HepG2 (cell line): Measurements from ENCODE around the gene GALNT18. TPM values are rescaled to one million over a fixed set of nuclear protein-coding genes. Genes with fewer than 3 reads are reported as not detected.

Source experiments
- ATAC-seq: fragments of 200-7000 bp; cut with Tn5 transposase; 3 replicates; pipeline ENCODE4 v1.9.1; 2020; ENCODE audit warnings: mild to moderate bottlenecking, moderate library complexity
- BruUV-seq: library from RNA; stranded (reverse); fragments of 400-500 nt; replicated peaks from 2 replicates; lab custom pipeline; 2021; lab: Mats Ljungman, UMichigan
- CTCF ChIA-PET: fragments of 300-600 bp; formaldehyde crosslinking; extraction: SDS; loops from one replicate; lab custom pipeline; 2021; ENCODE audit warnings: low total read pairs, inconsistent platforms, low intra/inter-chr PET ratio; lab: Yijun Ruan, JAX
- POLR2A ChIA-PET: fragments of 350-600 bp; sonication (Branson Sonifier 250); formaldehyde crosslinking; loops from one replicate; lab custom pipeline; 2020; ENCODE audit warnings: antibody characterized with exemption, inconsistent platforms; lab: Yijun Ruan, JAX
- DNase-seq: peaks from one replicate; pipeline ENCODE4 v3.0.0-alpha.2; 2015; ENCODE audit warnings: low spot score
- FAIRE-seq: peaks from 3 replicates; lab custom pipeline; 2011; peaks lifted over from hg19 to GRCh38; lab: Jason Lieb, UNC
- H2AFZ ChIP-seq: one replicate; pipeline ENCODE4 v1.6.1; 2011; ENCODE audit warnings: low read length, inconsistent platforms
- H3K27ac ChIP-seq: fragments of 300-600 bp; 3 replicates; pipeline ENCODE4 v1.8.0; 2011; ENCODE audit warnings: mixed run types, mild to moderate bottlenecking, mixed read lengths, low read length, inconsistent platforms; ENCODE audit not compliant: insufficient read depth; ENCODE audit errors: extremely low read length
- H3K27me3 ChIP-seq, 2 experiments: fragments of 200-600 bp in 1 of 2; 2 replicates in 1 of 2; 3 replicates in 1 of 2; pipeline versions ENCODE4 v1.6.0 to v1.8.0; 2011; ENCODE audit warnings: low read length in 2 of 2, mild to moderate bottlenecking in 2 of 2, moderate library complexity in 2 of 2, inconsistent platforms in 1 of 2; ENCODE audit not compliant: insufficient read depth in 2 of 2, control insufficient read depth in 1 of 2
- H3K36me3 ChIP-seq, 2 experiments: fragments of 200-600 bp in 1 of 2; replicated peaks in 1 of 2; 2 replicates in 1 of 2; 3 replicates in 1 of 2; pipeline versions ENCODE4 v1.5.1 to v1.8.0; 2011; ENCODE audit warnings: low read length in 2 of 2, inconsistent platforms in 1 of 2; ENCODE audit not compliant: insufficient read depth in 2 of 2, control insufficient read depth in 1 of 2
- H3K4me1 ChIP-seq: 2 replicates; pipeline ENCODE4 v1.5.1; 2012; ENCODE audit warnings: low read length, inconsistent platforms; ENCODE audit not compliant: insufficient read depth
- H3K4me2 ChIP-seq: 2 replicates; pipeline ENCODE4 v1.6.0; 2011; ENCODE audit warnings: low read depth, low read length, inconsistent platforms
- H3K4me3 ChIP-seq, 3 experiments: fragments of 200-600 bp in 1 of 3; sonication (generic), shearing (Covaris generic) in 1 of 3; replicated peaks in 1 of 3; 2 replicates each; pipeline ENCODE4 v1.5.1; 2011 to 2016; ENCODE audit warnings: low read length in 3 of 3, inconsistent platforms in 2 of 3, low read depth in 2 of 3, mild to moderate bottlenecking in 2 of 3, control low read depth in 1 of 3, mixed read lengths in 1 of 3; ENCODE audit not compliant: insufficient read depth in 1 of 3
- H3K79me2 ChIP-seq: one replicate; pipeline ENCODE4 v1.6.1; 2011; ENCODE audit warnings: low read length, inconsistent platforms; ENCODE audit not compliant: insufficient read depth
- H3K9ac ChIP-seq: 2 replicates; pipeline ENCODE4 v1.6.0; 2011; ENCODE audit warnings: mild to moderate bottlenecking, low read depth, low read length, inconsistent platforms; ENCODE audit not compliant: insufficient read depth
- H3K9me3 ChIP-seq: 2 replicates; pipeline ENCODE4 v1.5.1; 2012; ENCODE audit warnings: mild to moderate bottlenecking, low read length
- H4K20me1 ChIP-seq: 2 replicates; pipeline ENCODE4 v1.6.0; 2011; ENCODE audit warnings: inconsistent platforms, mild to moderate bottlenecking, low read length, moderate library complexity; ENCODE audit not compliant: insufficient read depth
- AKNA ChIP-seq: sonication (generic); formaldehyde crosslinking; IDR thresholded peaks from 2 replicates; pipeline ENCODE4 v1.4.0; 2020; ENCODE audit warnings: missing genetic modification reagents, borderline replicate concordance
- ATF4 ChIP-seq, 2 experiments: fragments of 450-650 bp in 1 of 2; sonication (generic) in 1 of 2; formaldehyde crosslinking; IDR thresholded peaks; 2 replicates each; pipeline versions ENCODE4 v1.5.0 to v1.8.0; 2020 to 2022; ENCODE audit warnings: mild to moderate bottlenecking in 1 of 2, missing genetic modification reagents in 1 of 2
- KDM5B ChIP-seq: sonication (generic); formaldehyde crosslinking; IDR thresholded peaks from 2 replicates; pipeline ENCODE4 v1.4.0; 2020; ENCODE audit warnings: missing genetic modification reagents, mild to moderate bottlenecking, borderline replicate concordance
- KLF9 ChIP-seq: IDR thresholded peaks from 2 replicates; pipeline ENCODE4 v1.6.1; 2016; ENCODE audit warnings: low read depth
- NONO ChIP-seq, 2 experiments: fragments of 450-650 bp in 1 of 2; sonication (generic) in 1 of 2; formaldehyde crosslinking in 1 of 2; IDR thresholded peaks in 1 of 2; conservative IDR thresholded peaks in 1 of 2; 2 replicates each; pipeline versions ENCODE4 v1.6.1 to v1.8.0; 2017 to 2022; ENCODE audit warnings: mild to moderate bottlenecking in 1 of 2, missing genetic modification reagents in 1 of 2, moderate library complexity in 1 of 2
- SAFB2 ChIP-seq: sonication (generic); formaldehyde crosslinking; IDR thresholded peaks from 2 replicates; pipeline ENCODE4 v1.5.1; 2020; ENCODE audit warnings: missing genetic modification reagents, low read depth, mild to moderate bottlenecking, borderline replicate concordance
- ZBTB34 ChIP-seq: sonication (generic); formaldehyde crosslinking; IDR thresholded peaks from 2 replicates; pipeline ENCODE4 v1.8.0; 2022; ENCODE audit warnings: mild to moderate bottlenecking, missing genetic modification reagents
- WGBS: methylation state at CpG from one replicate; pipeline ENCODE4 v1.1.6; 2017; ENCODE audit warnings: low lambda C conversion rate; 5-methylcytosine and 5-hydroxymethylcytosine counted together
- in situ Hi-C: cut with HindIII; loops from 2 replicates; pipeline ENCODE4 v1.10.0; 2017; ENCODE audit warnings: low pct_unique_long_range_greater_than_20kb; ENCODE audit not compliant: extremely low pct_ligation_motif_present
- intact Hi-C: fragments of 100-400 bp; cut with micrococcal nuclease; formaldehyde crosslinking; loops from one replicate; pipeline ENCODE4 v1.10.0; 2022; ENCODE audit not compliant: unreplicated experiment
- polyA plus RNA-seq, 8 experiments: library from polyadenylated mRNA; depleted of rRNA in 3 of 8; stranded (reverse) in 7 of 8; unstranded in 1 of 8; fragments of >200 nt; fragmentation: Illumina TruSeq in 4 of 8; extraction: Trizol in 4 of 8; gene quantifications; 2 replicates each; pipeline versions ENCODE4 v1.2.1 to v1.2.3, GENCODE V29; 2011 to 2016; ENCODE audit warnings: low read depth in 4 of 8, missing spikeins in 1 of 8, mixed read lengths in 1 of 8; ENCODE audit not compliant: insufficient read depth in 1 of 8
- total RNA-seq, 5 experiments: library from RNA; depleted of rRNA; stranded (reverse); fragments of >200 nt; fragmentation: Illumina TruSeq; extraction: Trizol; gene quantifications; 2 replicates each; pipeline ENCODE4 v1.2.3, GENCODE V29; 2016; ENCODE audit warnings: low read depth in 1 of 5
- TF ChIP-seq, protein P1 (sequence below), 2 experiments: sonication (generic) in 1 of 2; formaldehyde crosslinking in 1 of 2; IDR thresholded peaks; 2 replicates each; pipeline versions ENCODE4 v1.4.0 to v1.6.1; 2016 to 2020; ENCODE audit warnings: borderline replicate concordance in 1 of 2, low read depth in 1 of 2, mild to moderate bottlenecking in 1 of 2, missing genetic modification reagents in 1 of 2

GALNT18 gene
- total and polyA plus RNA-seq, 2 of the 13 experiments (the other 11 are each of a cell fraction or from before 2014, with no cell fraction given), result 0.11 TPM; not detected in 1

DNA sequence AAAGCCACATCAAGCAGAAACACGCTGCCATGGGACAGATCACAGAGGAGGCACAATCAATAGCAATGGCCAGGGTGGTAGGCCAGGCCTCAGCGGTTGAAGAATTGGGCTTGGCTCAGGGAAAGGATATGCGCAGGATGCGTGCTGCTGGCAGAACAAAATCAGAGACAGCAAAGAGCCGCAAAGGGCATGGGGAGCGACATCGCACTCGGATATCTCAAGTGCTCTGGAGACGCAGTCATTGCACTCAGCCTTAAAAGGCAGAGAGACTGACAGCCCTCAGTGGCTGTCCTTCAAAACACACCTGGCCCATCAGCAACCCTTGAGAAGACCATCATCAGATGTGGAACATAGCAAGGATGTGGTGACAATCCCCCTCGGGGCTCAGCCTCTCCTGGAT is 319.2 kb downstream of the GALNT18 start:
- Histone ChIP-seq H2AFZ (no peak overlapping the region), H3K27me3 (peaks cover 0 to 12% of the 10 kb centered on the region in 2 experiments; a peak in 2 of 5 replicates), H3K4me2 (no peak overlapping the region), H3K79me2 (no peaks in the 10 kb centered on the region), H3K9me3 (no peaks in the 10 kb centered on the region), H3K4me1 (no peaks in the 10 kb centered on the region), H3K4me3 (no peak overlapping the region), H3K36me3 (no peaks in the 10 kb centered on the region), H4K20me1 (no peaks in the 10 kb centered on the region), H3K27ac (no peak overlapping the region), H3K9ac (no peak overlapping the region)
- no peak for DNase-seq
- no peak for FAIRE-seq
- BruUV-seq, result no TSS peak
- in situ Hi-C loops (no loop called here), intact Hi-C loops (no loop called here)
- 60% methylated on average over 9 of the region's 10 CpGs for WGBS
- POLR2A ChIA-PET, result no interaction called here
- CTCF ChIA-PET, result no interaction called here
- ATAC-seq, result no peak
- no peak for TF ChIP-seq ATF4 (CRISPR knock-in tag; IDR thresholded peaks at IDR 0.05)
- no peak for TF ChIP-seq NONO (IDR thresholded peaks at IDR 0.05)
- TF ChIP-seq NONO (CRISPR knock-in tag; conservative IDR thresholded peaks at IDR 0.05), result no peak
- TF ChIP-seq AKNA (CRISPR knock-in tag), result no peak
- TF ChIP-seq, protein P1, sequence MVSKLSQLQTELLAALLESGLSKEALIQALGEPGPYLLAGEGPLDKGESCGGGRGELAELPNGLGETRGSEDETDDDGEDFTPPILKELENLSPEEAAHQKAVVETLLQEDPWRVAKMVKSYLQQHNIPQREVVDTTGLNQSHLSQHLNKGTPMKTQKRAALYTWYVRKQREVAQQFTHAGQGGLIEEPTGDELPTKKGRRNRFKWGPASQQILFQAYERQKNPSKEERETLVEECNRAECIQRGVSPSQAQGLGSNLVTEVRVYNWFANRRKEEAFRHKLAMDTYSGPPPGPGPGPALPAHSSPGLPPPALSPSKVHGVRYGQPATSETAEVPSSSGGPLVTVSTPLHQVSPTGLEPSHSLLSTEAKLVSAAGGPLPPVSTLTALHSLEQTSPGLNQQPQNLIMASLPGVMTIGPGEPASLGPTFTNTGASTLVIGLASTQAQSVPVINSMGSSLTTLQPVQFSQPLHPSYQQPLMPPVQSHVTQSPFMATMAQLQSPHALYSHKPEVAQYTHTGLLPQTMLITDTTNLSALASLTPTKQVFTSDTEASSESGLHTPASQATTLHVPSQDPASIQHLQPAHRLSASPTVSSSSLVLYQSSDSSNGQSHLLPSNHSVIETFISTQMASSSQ (IDR thresholded peaks at IDR 0.05; ENCODE audit: low read depth), result no peak
- TF ChIP-seq, protein P1 (CRISPR knock-in tag; IDR thresholded peaks at IDR 0.05; ENCODE audit: borderline replicate concordance), result no peak
- TF ChIP-seq ZBTB34 (CRISPR knock-in tag), result no peak
- TF ChIP-seq KLF9, result no peak
- TF ChIP-seq SAFB2, result no peak
- TF ChIP-seq KDM5B (CRISPR knock-in tag), result no peak
